HG03457 (cell line): ENCODE measurements around the gene SAMMSON.

Experiments used
- ATAC-seq: cut with Tn5 transposase; IDR thresholded peaks from one replicate; pipeline ENCODE4 v1.9.1; 2021; ENCODE audit warnings: moderate number of reproducible peaks; ENCODE audit not compliant: unreplicated experiment

The SAMMSON gene

GRCh38 chr3:70010346-70010745 lies 10.8 kb downstream of the SAMMSON start:
- no peak for ATAC-seq

DNA sequence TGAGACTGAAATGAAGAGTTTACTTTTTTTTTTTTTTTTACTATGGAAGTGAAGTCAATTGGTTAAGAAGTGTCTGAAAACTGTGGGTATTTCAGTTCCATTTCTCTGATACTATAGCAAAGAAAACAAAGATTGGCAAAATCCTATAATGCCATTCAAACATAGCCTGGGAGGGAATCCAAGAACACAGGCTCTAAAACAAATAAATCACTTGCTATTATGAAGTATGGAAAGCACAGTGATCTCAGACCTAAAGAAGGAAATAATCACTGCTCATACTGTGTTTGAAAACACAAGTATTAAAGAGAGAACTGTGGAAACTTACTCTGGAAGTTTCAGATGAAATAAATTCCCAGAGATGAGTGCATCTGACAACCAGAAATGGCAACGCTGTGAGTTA lies 12.0 kb downstream of the SAMMSON start:
- ATAC-seq = no peak

DNA sequence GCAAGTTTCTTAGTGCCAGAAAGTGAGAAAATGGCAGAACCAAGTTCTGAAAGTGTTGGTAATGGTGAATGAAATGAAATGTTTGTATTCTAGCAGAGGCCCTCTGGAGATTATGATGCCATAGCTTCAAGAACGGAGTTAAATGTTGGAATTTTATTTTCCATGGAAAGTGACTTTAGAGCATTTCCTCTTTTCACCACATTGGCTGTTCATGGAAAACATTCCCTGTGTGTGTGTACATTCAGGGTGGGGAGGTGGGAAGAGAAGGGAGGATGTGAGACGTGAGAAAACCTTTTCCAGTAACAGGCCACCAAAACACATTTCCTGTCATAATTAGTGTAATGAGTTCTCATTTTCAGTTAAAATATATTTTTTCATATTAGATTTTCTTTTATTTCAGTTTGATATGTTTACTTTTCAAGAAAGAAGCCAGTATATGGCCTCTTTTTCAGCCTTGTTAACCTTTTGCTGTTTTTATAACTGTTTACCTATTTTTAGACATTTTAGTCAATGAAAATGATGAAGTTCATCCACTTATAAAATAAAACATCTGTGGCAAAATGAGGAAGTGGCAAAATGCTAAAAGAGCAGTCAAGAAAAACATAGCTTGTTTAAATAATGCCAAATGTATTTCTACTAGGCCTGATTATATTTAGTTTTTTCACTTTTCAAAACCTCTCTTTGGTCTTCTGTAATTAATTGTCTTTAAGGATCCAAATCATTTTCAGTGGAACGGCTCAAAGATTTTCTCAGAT lies 21.6 kb downstream of the SAMMSON start:
- no peak for ATAC-seq

- no peak for ATAC-seq
Measured at GRCh38 chr3:70028361-70028760, 28.8 kb downstream of the SAMMSON start.

GRCh38 chr3:70038693-70039092 lies 39.2 kb downstream of the SAMMSON start:
- ATAC-seq = no peak

- ATAC-seq = no peak
Measured at GRCh38 chr3:70040386-70040785, 40.9 kb downstream of the SAMMSON start.

DNA sequence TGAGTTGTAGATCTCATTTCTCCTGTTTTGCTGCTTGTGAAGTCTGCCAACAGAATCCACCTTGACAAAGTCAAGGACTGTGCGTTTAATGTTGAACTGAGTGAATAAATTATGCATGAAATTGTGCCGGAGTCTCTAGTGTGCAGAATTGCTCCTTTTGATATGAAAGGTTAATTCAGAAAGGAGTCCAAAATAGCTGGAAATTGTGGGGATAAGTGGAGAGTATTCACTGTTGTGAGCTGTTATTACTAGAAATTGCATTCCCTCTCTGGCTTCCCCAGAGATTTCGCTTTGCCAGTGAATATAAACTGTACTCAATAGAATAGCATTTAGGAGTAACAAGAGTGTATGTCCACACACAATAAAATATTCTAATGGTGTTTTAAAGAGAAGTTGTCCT lies 43.1 kb downstream of the SAMMSON start:
- ATAC-seq = no peak

- no peak for ATAC-seq
Measured at GRCh38 chr3:70049761-70050160, 50.2 kb downstream of the SAMMSON start.

GRCh38 chr3:70053293-70053692 lies 53.8 kb downstream of the SAMMSON start:
- no peak for ATAC-seq

DNA sequence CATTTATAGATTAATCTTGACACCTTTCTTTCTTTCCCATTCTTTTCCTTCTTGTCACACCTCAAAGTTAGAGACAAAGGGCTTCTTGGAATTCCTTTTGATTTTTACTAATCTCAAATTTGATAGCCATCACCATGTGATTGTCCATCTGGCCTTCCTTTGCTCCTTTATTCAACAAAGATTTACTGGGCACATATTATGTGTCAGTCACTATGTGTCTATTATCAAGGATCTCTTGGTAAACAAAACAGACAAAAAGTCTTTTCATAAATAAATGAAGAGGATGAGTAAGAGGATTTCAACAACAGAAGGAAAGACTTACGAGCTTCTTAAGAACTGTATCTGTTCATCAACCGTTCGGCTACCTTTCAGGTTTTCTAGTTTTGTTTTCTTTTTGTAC lies 56.5 kb downstream of the SAMMSON start:
- ATAC-seq = no peak

GRCh38 chr3:70057426-70057825 lies 57.9 kb downstream of the SAMMSON start:
- ATAC-seq = no peak

DNA sequence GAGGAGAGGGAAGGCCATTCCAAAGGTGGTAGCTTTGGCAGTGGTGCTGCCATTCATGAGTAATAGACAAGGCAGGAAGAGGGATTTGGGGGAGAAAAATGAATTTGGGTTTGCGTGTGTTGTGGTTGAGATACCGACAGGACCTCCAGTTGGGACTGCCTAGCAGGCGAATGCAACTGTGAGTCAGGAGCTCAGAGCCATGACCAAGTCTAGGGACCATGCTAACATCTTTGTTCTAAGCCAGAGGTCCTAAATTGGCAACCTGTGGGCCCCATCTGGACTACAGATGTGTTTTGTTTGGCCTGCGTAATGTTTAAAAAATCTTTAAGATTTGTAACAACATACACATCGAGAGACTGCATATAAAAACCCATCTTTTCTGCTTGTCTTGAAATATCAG lies 61.6 kb downstream of the SAMMSON start:
- ATAC-seq = no peak

- ATAC-seq = no peak
Measured at GRCh38 chr3:70064194-70064779, 64.8 kb downstream of the SAMMSON start.

DNA sequence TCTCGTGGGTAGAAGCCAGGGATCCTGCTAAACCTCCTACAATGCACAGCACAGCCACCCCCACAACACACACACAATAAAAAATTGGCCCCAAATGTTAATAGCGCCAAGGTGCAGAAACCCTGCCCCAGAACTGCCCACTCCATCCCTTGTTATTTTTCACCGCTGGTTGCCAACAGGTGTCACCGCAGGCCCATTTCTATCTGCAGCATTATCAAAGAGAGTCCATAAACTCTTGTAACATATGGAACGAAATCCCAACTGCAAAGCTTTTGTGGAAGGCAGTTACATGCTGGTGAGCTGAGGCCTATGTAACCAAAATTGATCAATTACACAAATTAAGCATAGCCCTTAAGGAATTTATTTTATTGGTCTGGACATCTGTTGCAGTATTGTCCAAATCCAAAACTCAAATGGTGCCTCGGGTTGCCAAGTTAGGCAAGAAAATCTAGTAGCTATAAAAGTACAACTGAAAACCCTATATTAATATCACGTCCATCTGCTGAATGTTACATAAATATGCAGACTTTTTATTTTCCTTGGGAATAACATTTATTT lies 66.2 kb downstream of the SAMMSON start:
- no peak for ATAC-seq

DNA sequence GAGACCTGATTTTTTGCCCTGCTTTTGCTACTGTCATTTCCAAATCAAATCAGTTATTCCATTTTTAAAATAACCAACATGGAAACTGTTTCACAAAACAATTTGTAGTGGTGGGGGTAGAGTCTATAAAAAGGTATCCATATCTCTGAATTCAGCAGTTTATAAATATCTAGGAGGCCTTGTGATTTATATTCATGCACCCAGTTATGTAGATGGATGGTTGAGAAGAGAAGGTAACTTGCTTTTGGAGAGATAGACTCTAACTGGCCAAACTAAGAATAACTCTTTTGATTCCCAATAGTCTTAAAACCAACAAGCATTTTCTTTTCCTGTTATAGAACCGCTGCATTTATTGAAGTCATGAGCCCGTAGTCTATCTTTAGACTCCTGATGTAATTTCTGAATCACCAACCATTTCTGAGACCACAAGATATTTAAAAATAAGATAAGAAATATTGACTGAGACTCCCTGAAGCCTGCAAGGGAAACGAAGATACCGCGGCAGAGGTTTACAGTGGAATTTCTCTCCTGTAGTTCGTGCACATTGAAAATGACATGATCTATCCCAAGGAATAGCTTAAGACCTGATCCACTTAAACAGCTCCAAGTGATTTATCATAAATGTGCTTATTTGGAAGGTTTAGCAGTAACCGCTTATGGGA lies 68.5 kb downstream of the SAMMSON start:
- ATAC-seq = no peak

DNA sequence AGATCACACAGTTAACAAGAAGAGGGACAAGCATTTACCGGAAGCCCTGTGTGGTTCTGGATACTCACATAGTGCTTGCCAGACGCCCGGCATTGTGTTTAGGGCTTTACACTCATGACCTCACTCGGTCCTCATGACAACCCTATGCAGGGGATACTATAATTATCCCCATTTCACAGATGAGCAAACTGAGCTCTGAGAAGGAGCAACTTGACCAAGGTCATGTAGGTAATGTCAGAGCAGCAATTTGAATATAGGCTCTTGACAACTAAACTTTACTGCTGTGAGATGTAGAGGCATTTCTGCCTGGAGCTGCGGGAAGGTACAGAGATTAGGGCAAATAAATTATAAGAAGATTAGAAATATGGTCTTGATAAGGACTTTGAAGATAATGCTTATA lies 70.0 kb downstream of the SAMMSON start:
- no peak for ATAC-seq

GRCh38 chr3:70071138-70071537 lies 71.6 kb downstream of the SAMMSON start:
- ATAC-seq = no peak

GRCh38 chr3:70072180-70072579 lies 72.6 kb downstream of the SAMMSON start:
- no peak for ATAC-seq

DNA sequence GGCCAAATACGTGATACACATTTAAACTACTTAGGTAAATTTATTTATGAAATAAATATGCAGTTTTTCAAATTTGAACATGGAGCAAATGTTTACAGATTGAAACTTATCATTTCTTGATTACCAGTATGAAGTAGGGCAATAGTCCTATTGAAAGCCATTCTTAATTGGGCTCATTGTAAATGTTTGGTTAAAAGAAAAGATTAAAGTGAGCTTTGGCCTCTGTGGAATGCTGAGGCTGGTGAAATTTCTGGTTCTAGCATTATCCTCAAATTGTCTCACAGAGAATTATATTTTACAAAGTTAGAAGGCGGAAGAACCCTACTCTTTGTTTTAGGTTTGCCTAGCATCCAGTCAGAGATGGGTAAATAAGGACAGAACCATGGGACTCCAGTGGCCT lies 73.2 kb downstream of the SAMMSON start:
- no peak for ATAC-seq

DNA sequence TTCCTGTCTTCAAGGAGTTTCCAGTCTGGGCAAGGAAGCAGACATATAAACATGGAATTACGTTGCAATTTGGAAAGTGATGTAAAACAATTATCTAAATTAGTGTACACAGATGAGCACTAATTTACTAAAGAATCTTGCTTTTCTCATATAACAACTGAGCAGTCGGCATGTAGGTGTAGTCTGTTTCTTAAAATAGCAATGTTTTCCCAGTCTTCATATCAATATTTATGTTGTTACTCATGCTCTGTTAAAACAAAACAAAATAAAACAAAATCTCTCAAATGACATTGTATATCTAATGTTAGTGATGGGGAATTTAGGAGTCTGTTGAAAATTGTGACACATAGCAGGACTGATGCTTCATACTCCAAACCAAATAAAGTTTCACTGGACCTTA lies 75.6 kb downstream of the SAMMSON start:
- ATAC-seq = no peak

DNA sequence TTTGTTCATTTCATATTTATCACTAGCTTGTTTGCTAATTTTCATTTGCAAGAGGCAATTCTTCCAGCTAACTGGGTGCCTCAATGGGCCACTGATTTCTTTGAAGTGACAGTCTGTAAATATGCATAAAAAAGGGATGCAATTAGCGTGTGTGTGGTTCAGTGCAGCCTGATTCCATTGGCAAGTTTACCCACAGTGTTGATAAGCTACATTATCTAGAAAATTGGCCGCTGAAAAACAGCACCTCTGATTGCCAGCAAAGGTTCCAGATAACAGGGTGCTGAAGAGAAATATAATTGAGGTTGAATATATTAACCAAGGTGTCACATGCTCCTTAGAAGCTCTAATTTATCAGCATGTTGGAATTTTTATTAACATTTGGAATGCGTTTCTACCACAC lies 76.9 kb downstream of the SAMMSON start:
- no peak for ATAC-seq

GRCh38 chr3:70078778-70079177 lies 79.2 kb downstream of the SAMMSON start:
- ATAC-seq = no peak
